Loucy (cell line): ENCODE results near the gene DLK1.

ENCODE experiments used
- EZH2phosphoT487 ChIP-seq: fragments of 200-600 bp; IDR thresholded peaks from 2 replicates; pipeline ENCODE4 v1.6.1; 2018; ENCODE audit warnings: antibody characterized with exemption, mild to moderate bottlenecking, moderate library complexity, borderline replicate concordance
- TF ChIP-seq, protein P1 (sequence below): fragments of 200-600 bp; sonication (generic); conservative IDR thresholded peaks from 2 replicates; pipeline ENCODE4 v1.5.1; 2014; ENCODE audit warnings: mild to moderate bottlenecking, antibody characterized with exemption, low read length

GRCh38 chr14:100734031-100734990 is 7.6 kb downstream of the DLK1 start:
- TF ChIP-seq, protein P1, sequence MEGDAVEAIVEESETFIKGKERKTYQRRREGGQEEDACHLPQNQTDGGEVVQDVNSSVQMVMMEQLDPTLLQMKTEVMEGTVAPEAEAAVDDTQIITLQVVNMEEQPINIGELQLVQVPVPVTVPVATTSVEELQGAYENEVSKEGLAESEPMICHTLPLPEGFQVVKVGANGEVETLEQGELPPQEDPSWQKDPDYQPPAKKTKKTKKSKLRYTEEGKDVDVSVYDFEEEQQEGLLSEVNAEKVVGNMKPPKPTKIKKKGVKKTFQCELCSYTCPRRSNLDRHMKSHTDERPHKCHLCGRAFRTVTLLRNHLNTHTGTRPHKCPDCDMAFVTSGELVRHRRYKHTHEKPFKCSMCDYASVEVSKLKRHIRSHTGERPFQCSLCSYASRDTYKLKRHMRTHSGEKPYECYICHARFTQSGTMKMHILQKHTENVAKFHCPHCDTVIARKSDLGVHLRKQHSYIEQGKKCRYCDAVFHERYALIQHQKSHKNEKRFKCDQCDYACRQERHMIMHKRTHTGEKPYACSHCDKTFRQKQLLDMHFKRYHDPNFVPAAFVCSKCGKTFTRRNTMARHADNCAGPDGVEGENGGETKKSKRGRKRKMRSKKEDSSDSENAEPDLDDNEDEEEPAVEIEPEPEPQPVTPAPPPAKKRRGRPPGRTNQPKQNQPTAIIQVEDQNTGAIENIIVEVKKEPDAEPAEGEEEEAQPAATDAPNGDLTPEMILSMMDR = no peak
- no peak for TF ChIP-seq EZH2phosphoT487
